ENCODE measurements around the gene TMEM272. TPM values are rescaled to one million over a fixed set of nuclear protein-coding genes. Genes with fewer than 3 reads are reported as not detected.

The TMEM272 gene
- total and polyA plus RNA-seq, 9 of the 15 experiments (the other 6 are each of a cell fraction or from before 2014, with no cell fraction given), result 0.04 to 0.16 (median 0.06) TPM; not detected in 2

DNA sequence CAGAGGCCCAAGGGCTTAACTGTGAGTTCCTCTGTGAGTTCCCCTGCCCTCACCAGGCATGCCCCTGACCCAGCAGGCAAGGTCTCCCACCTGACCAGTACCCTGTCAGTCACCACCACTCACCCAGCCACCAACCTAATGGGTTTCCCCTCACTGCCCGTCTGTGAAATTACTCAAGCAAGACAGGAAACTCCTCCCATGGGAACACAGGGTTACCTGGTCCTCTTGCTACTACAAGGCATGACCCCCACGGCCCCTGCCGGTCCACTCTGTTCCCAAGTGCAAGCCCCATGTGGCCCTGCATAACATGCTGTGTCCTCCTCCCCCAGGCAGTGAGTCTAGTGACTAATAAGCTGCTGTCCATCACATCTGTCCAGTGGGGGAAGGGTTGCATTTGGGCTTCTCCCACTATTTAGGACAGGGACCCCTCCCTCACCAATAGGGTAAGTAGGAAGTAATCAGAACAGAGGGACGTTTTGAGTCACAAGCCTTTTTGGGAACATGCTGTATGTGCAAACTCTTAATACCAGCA is 33.0 kb downstream of the TMEM272 start:
- no peaks in the 10 kb centered on the region for H3K79me2 ChIP-seq (ENCODE audit: control insufficient read depth, insufficient read depth, low read length)
- ChIA-PET CTCF (ENCODE audit: low intra/inter-chr PET ratio) (no interaction called here), POLR2A (no interaction called here)
- intact Hi-C loops (cut with micrococcal nuclease), result no loop called here
- in situ Hi-C loops (cut with MboI), result no loop called here
- no peak overlapping the region for H3K27ac ChIP-seq (ENCODE audit: extremely low read depth, low read depth, low read length)
- H3K9me1 ChIP-seq (ENCODE audit: control insufficient read depth, insufficient read depth, low read length), result no peaks in the 10 kb centered on the region
- H2AFZ ChIP-seq (ENCODE audit: low read depth, low read length), result no peak overlapping the region
- peaks cover 0 to 10% of the 10 kb centered on the region in 2 experiments; a peak in 2 of 5 replicates for H3K27me3 ChIP-seq (ENCODE audit: control insufficient read depth in 2 of 2, insufficient read depth in 2 of 2, low read length in 2 of 2)
- H3K4me3 ChIP-seq, result no peak overlapping the region
- 28% methylated on average over 3 of the region's 4 CpGs for WGBS (ENCODE audit: insufficient coverage, low coverage, missing lambda C conversion rate)
- H3K4me2 ChIP-seq (ENCODE audit: insufficient read depth, low read length), result no peak overlapping the region
- H4K20me1 ChIP-seq (replicated peaks; ENCODE audit: control insufficient read depth, insufficient read depth, low read length), result no peaks in the 10 kb centered on the region
- peak; percentile 48 for FAIRE-seq
- peak in 1 of 4 experiments; percentile 21 for DNase-seq (ENCODE audit: extremely low read depth in 1 of 4, low spot score in 3 of 4)
- no TSS peak for BruUV-seq (replicated peaks)
- no peaks in the 10 kb centered on the region for H3K36me3 ChIP-seq (ENCODE audit: control insufficient read depth, insufficient read depth, low read length)
- TF ChIP-seq, protein P1, sequence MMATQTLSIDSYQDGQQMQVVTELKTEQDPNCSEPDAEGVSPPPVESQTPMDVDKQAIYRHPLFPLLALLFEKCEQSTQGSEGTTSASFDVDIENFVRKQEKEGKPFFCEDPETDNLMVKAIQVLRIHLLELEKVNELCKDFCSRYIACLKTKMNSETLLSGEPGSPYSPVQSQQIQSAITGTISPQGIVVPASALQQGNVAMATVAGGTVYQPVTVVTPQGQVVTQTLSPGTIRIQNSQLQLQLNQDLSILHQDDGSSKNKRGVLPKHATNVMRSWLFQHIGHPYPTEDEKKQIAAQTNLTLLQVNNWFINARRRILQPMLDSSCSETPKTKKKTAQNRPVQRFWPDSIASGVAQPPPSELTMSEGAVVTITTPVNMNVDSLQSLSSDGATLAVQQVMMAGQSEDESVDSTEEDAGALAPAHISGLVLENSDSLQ (IDR thresholded peaks at IDR 0.05), result peak; percentile 78
- TF ChIP-seq TEAD2 (tag; IDR thresholded peaks at IDR 0.05) (no peak), SMARCB1 (IDR thresholded peaks at IDR 0.05; ENCODE audit: insufficient read length, low read depth) (no peak), GATAD2A (IDR thresholded peaks at IDR 0.05) (no peak), SAFB2 (IDR thresholded peaks at IDR 0.05; ENCODE audit: borderline replicate concordance, low read depth, low read length, severe bottlenecking) (no peak), NUFIP1 (IDR thresholded peaks at IDR 0.05; ENCODE audit: partially characterized antibody) (no peak), FOXA1 (IDR thresholded peaks at IDR 0.05; ENCODE audit: borderline replicate concordance) (no peak), MEIS2 (IDR thresholded peaks at IDR 0.05; ENCODE audit: partially characterized antibody) (peak; percentile 49), FOSL1 (tag; conservative IDR thresholded peaks at IDR 0.05) (0 out of 2 replicates have a peak, but pooled peaks have one; percentile 21)
- TF ChIP-seq, protein P2, sequence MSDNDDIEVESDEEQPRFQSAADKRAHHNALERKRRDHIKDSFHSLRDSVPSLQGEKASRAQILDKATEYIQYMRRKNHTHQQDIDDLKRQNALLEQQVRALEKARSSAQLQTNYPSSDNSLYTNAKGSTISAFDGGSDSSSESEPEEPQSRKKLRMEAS (CRISPR knock-in tag; IDR thresholded peaks at IDR 0.05), result peak; percentile 38; the same call in 1 of the 2 replicates
- TF ChIP-seq, protein P3, sequence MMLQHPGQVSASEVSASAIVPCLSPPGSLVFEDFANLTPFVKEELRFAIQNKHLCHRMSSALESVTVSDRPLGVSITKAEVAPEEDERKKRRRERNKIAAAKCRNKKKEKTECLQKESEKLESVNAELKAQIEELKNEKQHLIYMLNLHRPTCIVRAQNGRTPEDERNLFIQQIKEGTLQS (IDR thresholded peaks at IDR 0.05), result no peak; the same call in 1 of the 2 replicates
- TF ChIP-seq, protein P3 (CRISPR knock-in tag; conservative IDR thresholded peaks at IDR 0.05), result no peak
- peak overlapping the region in 1 of 2 experiments; percentile 35; a peak in 1 of 4 replicates for H3K9ac ChIP-seq (ENCODE audit: insufficient read depth in 1 of 2, low read depth in 2 of 2, low read length in 2 of 2)
- no peaks in the 10 kb centered on the region for H3K9me3 ChIP-seq (replicated peaks; ENCODE audit: control insufficient read depth, insufficient read depth, low read depth, low read length)
- peak; percentile 25; the same call in 2 of the 3 replicates for ATAC-seq
- H3K4me1 ChIP-seq (replicated peaks in 1 of 2; ENCODE audit: control insufficient read depth in 2 of 2, insufficient read depth in 2 of 2, low read length in 2 of 2), result peaks cover 8 to 16% of the 10 kb centered on the region in 2 experiments; a peak in 4 of 5 replicates
